NT2/D1 (cell line): Measurements from ENCODE around the gene GOT2.

Source experiments
- YY1 ChIP-seq: IDR thresholded peaks from 2 replicates; pipeline ENCODE4 v1.6.1; 2011; ENCODE audit not compliant: insufficient read length, insufficient read depth
- ZNF274 ChIP-seq: IDR thresholded peaks from 2 replicates; pipeline ENCODE4 v1.6.1; 2011; ENCODE audit warnings: mild to moderate bottlenecking, low read depth, low read length

DNA sequence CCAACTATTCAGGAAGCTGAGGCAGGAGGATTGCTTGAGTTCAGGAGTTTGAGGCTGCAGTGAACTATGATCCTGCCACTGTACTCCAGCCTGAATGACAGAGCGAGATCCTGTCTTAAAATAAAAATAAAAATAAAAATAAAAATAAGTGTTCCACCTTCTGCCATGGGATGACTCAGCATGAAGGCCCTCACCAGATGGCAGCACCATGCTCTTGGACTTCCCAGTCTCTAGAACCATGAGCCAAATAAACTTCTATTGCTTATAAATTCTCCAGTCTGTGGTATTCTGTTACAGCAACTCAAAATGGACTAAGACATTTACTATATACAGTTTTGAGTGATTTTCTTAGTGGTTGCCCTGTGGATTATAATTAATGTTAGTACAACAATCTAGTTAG lies 41.7 kb downstream of the GOT2 start:
- no peak for TF ChIP-seq ZNF274
- TF ChIP-seq YY1 = no peak
